Thyroid gland (tissue), 4 donors: Measurements from ENCODE around the gene APLP2.

Experiments
- CTCF ChIP-seq, 6 experiments: fragments of 200-600 bp in 3 of 6; fragments of 450-650 bp in 3 of 6; sonication (generic) in 3 of 6; IDR thresholded peaks; one replicate each; pipeline ENCODE4 v1.5.1; 2016 to 2019; ENCODE audit warnings: antibody characterized with exemption in 6 of 6, mild to moderate bottlenecking in 2 of 6, inconsistent platforms in 1 of 6, moderate library complexity in 1 of 6
- POLR2A ChIP-seq, 2 donors: fragments of 450-650 bp; IDR thresholded peaks; one replicate each; pipeline ENCODE4 v1.6.1; 2017; ENCODE audit warnings: antibody characterized with exemption in 2 of 2, mild to moderate bottlenecking in 2 of 2, moderate library complexity in 1 of 2

GRCh38 chr11:130099356-130099755 is 29.7 kb downstream of the APLP2 start:
- TF ChIP-seq POLR2A (IDR thresholded peaks at IDR 0.05) (no peak), CTCF (IDR thresholded peaks at IDR 0.05) (no peak)
